Neural progenitor cell (in vitro differentiated cells): ENCODE data around the gene ZFHX3.

Source experiments
- CTCF ChIP-seq: fragments of 200-600 bp; sonication (generic); IDR thresholded peaks from 2 replicates; pipeline ENCODE4 v1.5.1; 2017; ENCODE audit warnings: antibody characterized with exemption, mild to moderate bottlenecking
- EZH2 ChIP-seq: fragments of 200-600 bp; sonication (generic); IDR thresholded peaks from 2 replicates; pipeline ENCODE4 v1.6.1; 2017; ENCODE audit warnings: antibody characterized with exemption, mild to moderate bottlenecking, moderate library complexity
- EZH2phosphoT487 ChIP-seq: fragments of 200-600 bp; sonication (generic); IDR thresholded peaks from 2 replicates; pipeline ENCODE4 v1.6.1; 2017; ENCODE audit warnings: antibody characterized with exemption

- TF ChIP-seq CTCF, result no peak
- TF ChIP-seq EZH2, result no peak
- TF ChIP-seq EZH2phosphoT487, result no peak
These were observed 108.7 kb downstream of the ZFHX3 start for GRCh38 chr16:72939247-72939646.
